MM.1S (cell line): ENCODE measurements around the gene SURF6.

Source experiments
- DNase-seq: peaks from one replicate; pipeline ENCODE4 v3.0.0-alpha.2; 2015
- H2AFZ ChIP-seq: fragments of 300-600 bp; sonication (generic); 2 replicates; pipeline ENCODE4 v1.6.0; 2016; ENCODE audit warnings: antibody characterized with exemption, low read length
- H3F3A ChIP-seq: fragments of 300-600 bp; sonication (generic); 2 replicates; pipeline ENCODE4 v1.6.1; 2016; ENCODE audit warnings: mild to moderate bottlenecking, antibody characterized with exemption, low read length, moderate library complexity, mixed read lengths; ENCODE audit not compliant: insufficient read depth
- H3K27ac ChIP-seq: fragments of 300-600 bp; sonication (generic); 2 replicates; pipeline ENCODE4 v1.5.1; 2016; ENCODE audit warnings: mild to moderate bottlenecking, low read length
- H3K27me3 ChIP-seq: fragments of 300-600 bp; sonication (generic); replicated peaks from 2 replicates; pipeline ENCODE4 v1.6.0; 2016; ENCODE audit warnings: low read length; ENCODE audit not compliant: insufficient read depth
- H3K36me3 ChIP-seq: fragments of 300-600 bp; sonication (generic); replicated peaks from 2 replicates; pipeline ENCODE4 v1.6.1; 2016; ENCODE audit warnings: mild to moderate bottlenecking, low read length, mixed read lengths; ENCODE audit not compliant: insufficient read depth
- H3K4me1 ChIP-seq: fragments of 300-600 bp; sonication (generic); 2 replicates; pipeline ENCODE4 v1.6.1; 2016; ENCODE audit warnings: low read length, mixed read lengths
- H3K4me2 ChIP-seq: fragments of 300-600 bp; sonication (generic); 2 replicates; pipeline ENCODE4 v1.6.0; 2016; ENCODE audit warnings: low read depth, low read length
- H3K4me3 ChIP-seq: fragments of 300-600 bp; sonication (generic); 2 replicates; pipeline ENCODE4 v1.5.1; 2016; ENCODE audit warnings: low read length, mixed read lengths
- H3K79me2 ChIP-seq: fragments of 300-600 bp; sonication (generic); 2 replicates; pipeline ENCODE4 v1.6.1; 2016; ENCODE audit warnings: mixed run types, low read length, mixed read lengths
- H3K9ac ChIP-seq: fragments of 300-600 bp; sonication (generic); 2 replicates; pipeline ENCODE4 v1.6.1; 2016; ENCODE audit warnings: low read length, mixed read lengths
- H3K9me2 ChIP-seq: fragments of 300-600 bp; sonication (generic); replicated peaks from 2 replicates; pipeline ENCODE4 v1.6.1; 2016; ENCODE audit warnings: mild to moderate bottlenecking, low read length, mixed read lengths; ENCODE audit not compliant: insufficient read depth
- H3K9me3 ChIP-seq: fragments of 300-600 bp; sonication (generic); replicated peaks from 2 replicates; pipeline ENCODE4 v1.6.1; 2016; ENCODE audit warnings: mild to moderate bottlenecking, low read length, mixed read lengths; ENCODE audit not compliant: insufficient read depth
- H4K20me1 ChIP-seq: fragments of 300-600 bp; sonication (generic); 2 replicates; pipeline ENCODE4 v1.6.1; 2016; ENCODE audit warnings: mild to moderate bottlenecking, low read length, moderate library complexity, mixed read lengths; ENCODE audit not compliant: insufficient read depth
- EZH2 ChIP-seq: fragments of 300-600 bp; sonication (generic); optimal IDR thresholded peaks from 2 replicates; pipeline ENCODE3; 2017; ENCODE audit warnings: low read depth, mild to moderate bottlenecking, antibody characterized with exemption, low read length, mixed read lengths
- EZH2phosphoT487 ChIP-seq: fragments of 300-600 bp; sonication (generic); IDR thresholded peaks from 2 replicates; pipeline ENCODE4 v1.6.1; 2018; ENCODE audit warnings: antibody characterized with exemption, low read length
- TF ChIP-seq, protein P1 (sequence below): fragments of 300-600 bp; sonication (generic); IDR thresholded peaks from 2 replicates; pipeline ENCODE4 v1.5.1; 2016; ENCODE audit warnings: antibody characterized with exemption, low read length, mixed read lengths

Gene SURF6

DNA sequence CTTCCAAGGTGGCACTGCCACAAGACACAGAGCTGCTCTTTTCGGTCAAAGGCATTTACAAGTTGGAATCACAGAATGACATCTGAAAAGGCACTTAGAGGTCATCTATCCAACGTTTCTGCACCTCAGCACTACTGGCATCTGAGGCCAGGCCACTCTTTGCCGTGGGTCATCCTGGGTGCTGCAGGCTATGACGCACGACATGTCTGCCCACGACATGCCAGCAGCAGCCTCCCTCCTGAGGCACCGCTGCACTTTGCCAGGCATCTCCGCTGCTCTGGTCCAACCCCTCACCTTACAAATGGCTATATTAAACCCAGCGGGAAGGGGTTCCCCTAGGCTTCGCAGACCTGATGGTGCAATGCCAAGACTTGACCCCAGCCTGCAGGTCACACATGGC is 31.8 kb upstream of the SURF6 start:
- Histone ChIP-seq H2AFZ (no peak overlapping the region), H3K9me2 (no peaks in the 10 kb centered on the region), H3K27ac (no peak overlapping the region), H3K4me1 (no peaks in the 10 kb centered on the region), H3K9me3 (no peaks in the 10 kb centered on the region), H3K9ac (no peak overlapping the region), H3K27me3 (no peaks in the 10 kb centered on the region), H3F3A (no peaks in the 10 kb centered on the region), H4K20me1 (peaks cover 44% of the 10 kb centered on the region), H3K4me2 (no peak overlapping the region), H3K79me2 (peaks cover 81% of the 10 kb centered on the region), H3K4me3 (no peak overlapping the region), H3K36me3 (peaks cover 13% of the 10 kb centered on the region; the same call in 1 of the 2 replicates)
- no peak for DNase-seq
- TF ChIP-seq EZH2phosphoT487: no peak
- no peak for TF ChIP-seq EZH2
- TF ChIP-seq, protein P1, sequence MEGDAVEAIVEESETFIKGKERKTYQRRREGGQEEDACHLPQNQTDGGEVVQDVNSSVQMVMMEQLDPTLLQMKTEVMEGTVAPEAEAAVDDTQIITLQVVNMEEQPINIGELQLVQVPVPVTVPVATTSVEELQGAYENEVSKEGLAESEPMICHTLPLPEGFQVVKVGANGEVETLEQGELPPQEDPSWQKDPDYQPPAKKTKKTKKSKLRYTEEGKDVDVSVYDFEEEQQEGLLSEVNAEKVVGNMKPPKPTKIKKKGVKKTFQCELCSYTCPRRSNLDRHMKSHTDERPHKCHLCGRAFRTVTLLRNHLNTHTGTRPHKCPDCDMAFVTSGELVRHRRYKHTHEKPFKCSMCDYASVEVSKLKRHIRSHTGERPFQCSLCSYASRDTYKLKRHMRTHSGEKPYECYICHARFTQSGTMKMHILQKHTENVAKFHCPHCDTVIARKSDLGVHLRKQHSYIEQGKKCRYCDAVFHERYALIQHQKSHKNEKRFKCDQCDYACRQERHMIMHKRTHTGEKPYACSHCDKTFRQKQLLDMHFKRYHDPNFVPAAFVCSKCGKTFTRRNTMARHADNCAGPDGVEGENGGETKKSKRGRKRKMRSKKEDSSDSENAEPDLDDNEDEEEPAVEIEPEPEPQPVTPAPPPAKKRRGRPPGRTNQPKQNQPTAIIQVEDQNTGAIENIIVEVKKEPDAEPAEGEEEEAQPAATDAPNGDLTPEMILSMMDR: no peak

DNA sequence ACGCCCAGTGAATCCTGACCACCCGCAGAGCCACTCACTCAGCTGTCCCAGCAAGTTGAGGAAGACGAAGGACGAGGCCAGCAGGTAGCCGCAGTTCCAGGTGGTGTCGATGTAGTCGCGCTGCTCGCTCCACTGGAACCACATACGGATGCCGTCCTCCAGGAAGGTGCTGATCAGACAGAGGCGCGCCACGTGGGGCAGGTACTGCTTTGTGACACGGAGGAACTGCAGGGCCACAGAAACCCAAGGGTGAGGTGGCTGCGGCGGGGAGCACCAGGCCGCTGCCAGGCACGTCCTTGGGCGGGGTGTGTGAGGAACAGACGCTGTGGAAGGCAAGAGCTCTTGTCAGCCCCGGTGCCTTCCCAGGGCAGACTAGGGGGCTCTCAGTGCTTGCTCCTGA is 31.2 kb upstream of the SURF6 start:
- H4K20me1 ChIP-seq: peaks cover 38% of the 10 kb centered on the region
- H3K27me3 ChIP-seq: no peaks in the 10 kb centered on the region
- H2AFZ ChIP-seq: no peak overlapping the region
- H3K36me3 ChIP-seq: peaks cover 13% of the 10 kb centered on the region; the same call in 1 of the 2 replicates
- no peak overlapping the region for H3K27ac ChIP-seq
- H3F3A ChIP-seq: no peaks in the 10 kb centered on the region
- TF ChIP-seq, protein P1: no peak
- TF ChIP-seq EZH2phosphoT487 (no peak), EZH2 (no peak)
- no peak overlapping the region for H3K9ac ChIP-seq
- no peaks in the 10 kb centered on the region for H3K9me3 ChIP-seq
- no peaks in the 10 kb centered on the region for H3K9me2 ChIP-seq
- no peak overlapping the region for H3K4me3 ChIP-seq
- no peaks in the 10 kb centered on the region for H3K4me1 ChIP-seq
- H3K4me2 ChIP-seq: no peak overlapping the region
- no peak for DNase-seq
- peaks cover 76% of the 10 kb centered on the region for H3K79me2 ChIP-seq

GRCh38 chr9:133366435-133366834 is 30.4 kb upstream of the SURF6 start:
- TF ChIP-seq EZH2phosphoT487 (no peak), EZH2 (no peak)
- TF ChIP-seq, protein P1: no peak
- Histone ChIP-seq H4K20me1 (peaks cover 34% of the 10 kb centered on the region; the same call in 1 of the 2 replicates), H3K4me2 (no peak overlapping the region), H3K27me3 (no peaks in the 10 kb centered on the region), H3K9me2 (no peaks in the 10 kb centered on the region), H3K4me3 (no peak overlapping the region), H3K27ac (no peak overlapping the region), H3K4me1 (no peaks in the 10 kb centered on the region), H3K9me3 (no peaks in the 10 kb centered on the region), H2AFZ (no peak overlapping the region), H3F3A (no peaks in the 10 kb centered on the region), H3K79me2 (peaks cover 73% of the 10 kb centered on the region), H3K9ac (no peak overlapping the region), H3K36me3 (peaks cover 13% of the 10 kb centered on the region; the same call in 1 of the 2 replicates)
- no peak for DNase-seq
